GM10847 (cell line): ENCODE data around the gene DLST.

ENCODE experiments used
- POLR2A ChIP-seq: IDR thresholded peaks from 2 replicates; pipeline ENCODE4 v1.6.1; 2011; ENCODE audit not compliant: insufficient read length; ENCODE audit errors: extremely low read depth

Gene DLST

DNA sequence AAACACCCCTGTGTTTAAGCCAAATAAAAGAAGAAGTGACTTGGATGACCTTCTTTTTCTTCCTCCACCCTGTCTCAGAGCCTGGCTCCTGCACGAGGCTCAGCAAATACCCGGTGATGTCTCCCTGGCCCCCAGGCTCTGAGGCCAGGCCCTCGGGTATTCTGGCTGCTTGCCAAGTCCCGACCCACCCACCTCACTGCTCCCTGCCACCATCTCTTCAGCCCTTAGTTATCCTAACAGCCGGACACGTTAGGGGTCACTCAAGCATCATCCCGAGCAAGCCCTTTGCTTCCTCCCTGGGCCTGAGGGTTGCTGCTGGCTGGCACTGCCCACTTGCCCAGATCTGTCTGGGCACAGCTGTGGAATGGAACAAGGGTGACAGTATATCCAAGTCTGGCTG, 34.1 kb downstream of the DLST start:
- no peak for TF ChIP-seq POLR2A

GRCh38 chr14:74917178-74917543, 35.4 kb downstream of the DLST start:
- TF ChIP-seq POLR2A = no peak

- no peak for TF ChIP-seq POLR2A
Observed at GRCh38 chr14:74917646-74918081, 35.9 kb downstream of the DLST start.

DNA sequence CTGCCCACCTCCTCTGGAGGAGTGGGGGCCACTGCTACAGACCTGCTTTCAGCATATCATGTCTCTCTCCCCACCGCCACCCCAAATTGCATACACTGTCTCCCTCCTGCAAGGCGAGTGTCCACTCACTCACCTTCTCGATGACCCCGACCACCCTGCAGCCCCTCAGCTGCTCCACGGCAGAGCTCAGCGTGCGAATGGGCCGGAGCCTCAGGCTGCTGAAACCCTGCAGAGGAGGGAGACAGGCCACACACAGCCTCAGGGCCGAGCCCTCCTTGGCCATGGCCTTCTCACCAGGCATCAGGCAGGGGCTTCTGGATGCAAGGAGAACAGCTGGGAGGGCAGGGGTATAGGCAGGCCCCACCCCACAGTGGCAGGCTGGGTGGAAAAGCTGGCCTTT, 36.7 kb downstream of the DLST start:
- TF ChIP-seq POLR2A = no peak

- TF ChIP-seq POLR2A = no peak
Observed at GRCh38 chr14:74919421-74920165, 37.9 kb downstream of the DLST start.

- TF ChIP-seq POLR2A = no peak
Observed at GRCh38 chr14:74920281-74920680, 38.6 kb downstream of the DLST start.

- TF ChIP-seq POLR2A = no peak
Observed at GRCh38 chr14:74921053-74921620, 39.4 kb downstream of the DLST start.

DNA sequence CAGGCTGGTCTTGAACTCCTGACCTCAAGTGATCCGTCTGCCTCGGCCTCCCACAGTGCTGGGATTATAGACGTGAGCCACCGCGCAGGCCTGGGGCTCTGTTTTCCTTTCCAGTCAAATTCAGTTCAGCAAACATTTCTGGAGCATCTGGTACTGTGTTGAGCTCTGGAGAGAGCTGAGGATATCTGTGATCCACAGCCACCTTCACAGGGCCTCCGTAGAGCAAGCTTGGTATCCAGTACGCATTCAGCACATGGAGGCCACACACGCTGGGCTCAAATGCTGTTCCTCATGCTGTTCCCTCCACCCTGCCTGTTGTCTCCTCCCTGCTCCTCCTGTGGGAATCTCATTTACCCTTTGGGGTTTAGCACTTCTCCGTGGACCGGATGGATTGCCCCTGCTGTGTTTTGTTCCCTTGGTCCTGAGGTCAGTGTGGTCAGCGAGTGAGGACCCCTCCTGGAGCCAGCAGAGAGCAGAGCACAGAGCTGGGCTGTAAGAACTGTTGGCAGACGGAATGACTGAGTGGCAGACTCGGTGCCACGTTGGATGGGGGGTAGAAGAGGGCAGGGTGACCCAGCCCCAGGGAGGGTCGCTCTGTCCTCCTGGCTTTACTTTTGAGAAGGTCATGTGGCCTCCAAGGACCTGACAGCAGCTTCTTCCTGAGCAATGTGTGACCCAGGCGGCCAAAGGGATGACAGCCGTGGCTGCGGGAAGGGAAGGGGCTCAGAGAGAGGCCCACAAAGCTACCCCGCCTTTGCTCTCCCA, 40.5 kb downstream of the DLST start:
- TF ChIP-seq POLR2A = no peak

DNA sequence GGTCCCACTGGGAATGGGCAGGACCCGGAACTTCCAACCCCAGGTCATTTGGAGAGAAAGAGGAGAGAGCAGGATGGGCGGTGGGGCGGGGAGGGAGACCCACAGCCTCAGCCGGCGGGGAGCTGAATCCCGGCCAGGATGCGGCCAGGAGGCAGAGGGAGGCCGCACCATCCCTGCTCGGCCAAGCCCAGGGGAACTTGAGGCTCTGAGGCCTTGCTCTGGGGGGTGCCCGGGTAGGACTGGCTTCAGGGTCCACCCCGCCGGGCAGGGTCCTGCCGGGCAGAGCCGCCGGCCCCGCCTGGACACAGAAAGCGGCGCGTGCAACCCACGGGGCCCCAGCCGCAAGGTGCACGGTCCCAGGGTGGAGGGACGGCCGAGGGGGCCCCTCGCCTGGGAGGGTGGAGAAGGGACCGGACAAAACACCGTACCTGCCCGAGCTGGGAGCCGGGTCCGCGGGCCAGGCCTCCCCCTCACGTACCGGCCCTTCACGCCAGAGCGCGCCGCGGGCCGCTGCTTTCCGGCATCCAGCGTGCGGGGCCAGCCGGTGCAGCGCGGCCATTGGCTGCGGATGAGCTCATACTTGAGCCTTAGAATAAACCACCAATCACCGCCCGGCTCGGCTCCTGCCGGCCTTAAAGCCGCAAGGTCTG, 41.2 kb downstream of the DLST start, which contains the start of gene RPS6KL1:
TSS of gene RPS6KL1 (minus strand) at position 509 of the 650 bp plus-strand sequence. CDS start 1,719 bp downstream, outside the sequence.
- TF ChIP-seq POLR2A = no peak

GRCh38 chr14:74924061-74924460, 42.3 kb downstream of the DLST start:
- TF ChIP-seq POLR2A = no peak

DNA sequence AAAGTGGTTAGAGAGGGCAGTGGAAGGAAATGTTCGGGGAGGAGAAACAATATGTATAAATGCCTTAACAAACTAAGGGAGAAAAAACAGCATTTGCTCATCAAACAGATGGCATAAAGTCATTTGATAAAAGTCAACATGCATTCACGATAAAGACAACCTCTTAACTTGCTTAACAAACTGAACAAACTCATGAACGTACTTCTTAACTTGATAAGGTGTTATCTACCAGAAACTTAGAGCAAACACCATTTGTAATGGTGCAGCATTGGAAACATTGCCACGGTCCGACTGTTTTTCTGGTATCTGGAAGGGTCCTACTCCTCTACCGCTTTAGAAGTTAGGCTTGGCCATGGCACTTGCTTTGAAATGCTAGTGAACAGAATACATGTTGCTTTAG, 45.5 kb downstream of the DLST start:
- no peak for TF ChIP-seq POLR2A

- no peak for TF ChIP-seq POLR2A
Observed at GRCh38 chr14:74929242-74929641, 47.5 kb downstream of the DLST start.

- no peak for TF ChIP-seq POLR2A
Observed at GRCh38 chr14:74932401-74932901, 50.7 kb downstream of the DLST start.

GRCh38 chr14:74934041-74934440, 52.3 kb downstream of the DLST start:
- no peak for TF ChIP-seq POLR2A
